Osteoblast (primary cell): ENCODE results near the gene LRP5. TPM values are rescaled to one million over a fixed set of nuclear protein-coding genes. Genes with fewer than 3 reads are reported as not detected.

ENCODE experiments used
- DNase-seq: peaks from one replicate; pipeline ENCODE4 v3.0.0; 2011; ENCODE audit warnings: low spot score, mixed read lengths; ENCODE audit not compliant: insufficient read length; ENCODE audit errors: missing footprints
- H2AFZ ChIP-seq: 2 replicates; pipeline ENCODE4 v1.6.0; 2011; ENCODE audit warnings: mild to moderate bottlenecking, low read length
- H3K27ac ChIP-seq: 2 replicates; pipeline ENCODE4 v1.5.1; 2011; ENCODE audit warnings: mild to moderate bottlenecking, low read depth, low read length, moderate library complexity
- H3K27me3 ChIP-seq: 2 replicates; pipeline ENCODE4 v1.6.0; 2012; ENCODE audit warnings: mild to moderate bottlenecking, control low read depth, inconsistent platforms, low read length, moderate library complexity; ENCODE audit not compliant: insufficient read depth
- H3K36me3 ChIP-seq: 2 replicates; pipeline ENCODE4 v1.5.1; 2011; ENCODE audit warnings: mild to moderate bottlenecking, low read length, control low read depth, moderate library complexity; ENCODE audit not compliant: insufficient read depth
- H3K4me1 ChIP-seq: 2 replicates; pipeline ENCODE4 v1.5.1; 2011; ENCODE audit warnings: mild to moderate bottlenecking, low read length, control low read depth, moderate library complexity; ENCODE audit not compliant: insufficient read depth
- H3K4me2 ChIP-seq: 2 replicates; pipeline ENCODE4 v1.6.0; 2011; ENCODE audit warnings: mild to moderate bottlenecking, low read length; ENCODE audit not compliant: insufficient read depth
- H3K4me3 ChIP-seq: fragments of 200-600 bp; sonication (generic); 3 replicates; pipeline ENCODE4 v1.5.1; 2012; ENCODE audit warnings: mild to moderate bottlenecking, low read length, inconsistent platforms; ENCODE audit not compliant: insufficient read depth
- H3K79me2 ChIP-seq: 2 replicates; pipeline ENCODE4 v1.6.0; 2012; ENCODE audit warnings: mild to moderate bottlenecking, low read length, control low read depth, inconsistent platforms; ENCODE audit not compliant: insufficient read depth
- H3K9me3 ChIP-seq: 2 replicates; pipeline ENCODE4 v1.5.1; 2011; ENCODE audit warnings: low read depth, low read length, control low read depth
- H4K20me1 ChIP-seq: 2 replicates; pipeline ENCODE4 v1.6.0; 2012; ENCODE audit warnings: mild to moderate bottlenecking, low read length, control low read depth; ENCODE audit not compliant: insufficient read depth
- total RNA-seq: library from RNA; depleted of rRNA; stranded (reverse); fragments of >200 nt; gene quantifications from 2 replicates; pipeline ENCODE4 v1.2.3, GENCODE V29; 2012
- TF ChIP-seq, protein P1 (sequence below): IDR thresholded peaks from 2 replicates; pipeline ENCODE4 v1.5.1; 2011; ENCODE audit warnings: mild to moderate bottlenecking, low read depth, low read length, moderate library complexity; ENCODE audit errors: extremely low read depth

The LRP5 gene
- total RNA-seq, 1 donor: 16.3 TPM

DNA sequence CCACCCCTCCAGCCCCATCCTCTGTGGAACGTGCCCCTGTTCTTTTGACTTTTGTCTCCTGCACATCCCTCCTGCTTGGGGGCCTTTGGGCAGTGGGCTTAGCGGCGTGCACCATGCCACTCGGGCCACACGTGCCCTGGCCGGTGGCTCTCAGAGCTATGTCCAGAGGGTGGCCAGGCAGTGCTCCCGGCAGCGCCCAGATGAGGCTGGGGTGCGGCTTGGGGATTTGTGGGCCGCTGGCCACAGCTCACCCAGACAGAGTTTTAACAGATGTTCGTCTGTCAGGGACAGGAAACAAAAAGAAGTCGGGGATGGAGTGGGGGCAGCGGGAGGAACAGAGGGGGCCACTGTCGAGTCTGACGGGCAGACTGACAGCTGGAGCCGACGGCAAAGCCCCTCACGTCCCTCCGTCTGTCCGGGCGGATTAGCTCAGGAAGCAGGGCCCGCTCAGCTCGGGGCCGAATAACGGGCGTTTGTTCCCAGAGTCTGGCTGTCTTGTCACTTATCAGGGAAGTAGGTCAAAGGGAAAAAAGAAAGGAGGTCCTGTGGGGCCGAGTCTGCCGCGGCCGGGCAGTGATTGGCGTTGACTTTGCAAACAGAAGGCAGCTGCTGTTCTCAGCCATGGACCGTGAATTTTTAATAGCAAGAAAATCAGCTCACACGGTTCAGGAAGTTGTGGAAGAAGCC is 61.6 kb downstream of the LRP5 start:
- Histone ChIP-seq H2AFZ (peak overlapping the region; percentile 68), H3K27ac (peak overlapping the region; percentile 63), H4K20me1 (no peaks in the 10 kb centered on the region), H3K27me3 (no peaks in the 10 kb centered on the region), H3K36me3 (no peaks in the 10 kb centered on the region), H3K79me2 (no peaks in the 10 kb centered on the region), H3K4me3 (peak overlapping the region; percentile 40), H3K9me3 (no peaks in the 10 kb centered on the region), H3K4me1 (peaks cover 18% of the 10 kb centered on the region), H3K4me2 (peak overlapping the region; percentile 70)
- peak; percentile 94 for DNase-seq
- TF ChIP-seq, protein P1, sequence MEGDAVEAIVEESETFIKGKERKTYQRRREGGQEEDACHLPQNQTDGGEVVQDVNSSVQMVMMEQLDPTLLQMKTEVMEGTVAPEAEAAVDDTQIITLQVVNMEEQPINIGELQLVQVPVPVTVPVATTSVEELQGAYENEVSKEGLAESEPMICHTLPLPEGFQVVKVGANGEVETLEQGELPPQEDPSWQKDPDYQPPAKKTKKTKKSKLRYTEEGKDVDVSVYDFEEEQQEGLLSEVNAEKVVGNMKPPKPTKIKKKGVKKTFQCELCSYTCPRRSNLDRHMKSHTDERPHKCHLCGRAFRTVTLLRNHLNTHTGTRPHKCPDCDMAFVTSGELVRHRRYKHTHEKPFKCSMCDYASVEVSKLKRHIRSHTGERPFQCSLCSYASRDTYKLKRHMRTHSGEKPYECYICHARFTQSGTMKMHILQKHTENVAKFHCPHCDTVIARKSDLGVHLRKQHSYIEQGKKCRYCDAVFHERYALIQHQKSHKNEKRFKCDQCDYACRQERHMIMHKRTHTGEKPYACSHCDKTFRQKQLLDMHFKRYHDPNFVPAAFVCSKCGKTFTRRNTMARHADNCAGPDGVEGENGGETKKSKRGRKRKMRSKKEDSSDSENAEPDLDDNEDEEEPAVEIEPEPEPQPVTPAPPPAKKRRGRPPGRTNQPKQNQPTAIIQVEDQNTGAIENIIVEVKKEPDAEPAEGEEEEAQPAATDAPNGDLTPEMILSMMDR: no peak

DNA sequence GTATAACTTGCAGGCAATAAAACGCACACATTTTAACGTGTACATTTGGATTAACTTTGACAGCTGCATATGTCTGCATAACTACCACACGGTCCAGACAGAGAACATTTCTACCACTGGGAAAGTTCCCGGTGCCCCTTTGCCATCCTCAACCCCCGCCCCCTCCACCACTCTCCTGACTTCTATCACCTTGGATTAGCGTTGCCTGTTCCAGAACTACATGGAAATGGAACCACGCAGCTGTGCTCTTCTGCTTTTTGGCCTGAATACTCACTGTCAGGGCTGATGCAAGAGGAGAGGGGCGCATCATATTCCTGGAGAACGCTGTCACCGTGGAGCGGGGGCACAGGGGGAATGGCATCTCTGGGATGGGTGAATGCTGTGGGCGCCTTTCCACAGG is 62.1 kb downstream of the LRP5 start:
- Histone ChIP-seq H3K79me2 (no peaks in the 10 kb centered on the region), H3K27ac (peak overlapping the region; percentile 63), H3K4me1 (peaks cover 23% of the 10 kb centered on the region), H4K20me1 (no peaks in the 10 kb centered on the region), H3K27me3 (no peaks in the 10 kb centered on the region), H3K4me2 (peak overlapping the region; percentile 70), H3K9me3 (no peaks in the 10 kb centered on the region), H3K36me3 (no peaks in the 10 kb centered on the region), H3K4me3 (peak overlapping the region; percentile 40), H2AFZ (peak overlapping the region; percentile 68)
- DNase-seq: peak; percentile 78
- TF ChIP-seq, protein P1: no peak

- Histone ChIP-seq H3K4me1 (peaks cover 30% of the 10 kb centered on the region), H3K27me3 (no peaks in the 10 kb centered on the region), H3K79me2 (no peaks in the 10 kb centered on the region), H3K36me3 (no peaks in the 10 kb centered on the region), H2AFZ (no peak overlapping the region), H3K9me3 (no peaks in the 10 kb centered on the region), H3K4me2 (no peak overlapping the region), H4K20me1 (no peaks in the 10 kb centered on the region), H3K4me3 (no peak overlapping the region), H3K27ac (no peak overlapping the region)
- TF ChIP-seq, protein P1: no peak
- DNase-seq: peak; percentile 43
Observed at GRCh38 chr11:68375337-68375736, 62.9 kb downstream of the LRP5 start.

DNA sequence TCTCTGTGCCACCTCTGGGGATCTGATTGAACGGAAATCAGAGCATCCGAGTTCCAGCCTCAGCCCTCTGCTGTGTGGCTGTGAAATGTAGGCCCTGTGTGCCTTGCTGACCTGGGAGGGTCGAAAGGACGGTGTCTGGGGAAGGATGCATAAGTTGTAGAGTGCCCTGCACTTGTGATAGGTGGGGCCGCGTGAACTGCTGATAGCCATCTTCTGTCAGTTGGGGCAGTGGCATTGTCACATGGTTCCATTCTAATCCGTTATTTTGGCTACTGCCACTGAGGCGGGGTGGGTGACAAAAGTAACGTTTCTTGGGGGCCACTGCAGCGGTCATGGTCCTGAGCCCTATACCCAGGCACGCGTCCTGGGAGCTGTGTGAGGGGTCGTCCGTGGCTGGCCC is 63.4 kb downstream of the LRP5 start:
- TF ChIP-seq, protein P1: no peak
- no peak overlapping the region for H3K4me3 ChIP-seq
- peak; percentile 54 for DNase-seq
- H3K4me1 ChIP-seq: peaks cover 33% of the 10 kb centered on the region
- no peaks in the 10 kb centered on the region for H3K27me3 ChIP-seq
- H3K36me3 ChIP-seq: no peaks in the 10 kb centered on the region
- no peaks in the 10 kb centered on the region for H3K9me3 ChIP-seq
- no peak overlapping the region for H3K27ac ChIP-seq
- H3K4me2 ChIP-seq: no peak overlapping the region
- no peak overlapping the region for H2AFZ ChIP-seq
- no peaks in the 10 kb centered on the region for H4K20me1 ChIP-seq
- H3K79me2 ChIP-seq: no peaks in the 10 kb centered on the region
